GM10248 (cell line): ENCODE results near the gene FAAH.
"Not testable (repeated sequence)": the region's sequence is repeated elsewhere in the genome, so short reads cannot be mapped to it uniquely, and the experiment has no call there.

Source experiments
- CTCF ChIA-PET: fragments of 300-600 bp; sonication (Branson Sonifier 250); formaldehyde crosslinking; extraction: SDS; loops from one replicate; lab custom pipeline; 2021; ENCODE audit warnings: antibody characterized with exemption; lab: Yijun Ruan, JAX
- POLR2A ChIA-PET: fragments of 350-650 bp; sonication (Branson Sonifier 250); formaldehyde crosslinking; extraction: SDS; loops from one replicate; lab custom pipeline; 2020; ENCODE audit warnings: antibody characterized with exemption; lab: Yijun Ruan, JAX
- DNase-seq: peaks from one replicate; pipeline ENCODE4 v3.0.0; 2012; ENCODE audit errors: extremely low spot score
- CTCF ChIP-seq: IDR thresholded peaks from 2 replicates; pipeline ENCODE4 v1.5.1; 2012; ENCODE audit warnings: mild to moderate bottlenecking, low read depth; ENCODE audit errors: extremely low read depth, missing control alignments, control extremely low read depth

FAAH gene

GRCh38 chr1:46394108-46394871, at the start of gene FAAH:
FAAH (plus strand) TSS chr1:46394317; CDS start chr1:46394349, 32 bp downstream.
- CTCF ChIA-PET = no interaction called here
- DNase-seq = no peak
- POLR2A ChIA-PET = no interaction called here
- no peak for TF ChIP-seq CTCF

GRCh38 chr1:46344481-46344880, 49.6 kb upstream of the FAAH start:
- no peak for TF ChIP-seq CTCF
- CTCF ChIA-PET = interaction anchor here (1.0 to 3.9 kb wide), 4 partner anchors 11 to 120 kb away, joined by 3 to 35 read pairs (median 4); no protein-coding TSS in a partner anchor
- DNase-seq = no peak
- POLR2A ChIA-PET = no interaction called here

- CTCF ChIA-PET = interaction anchor here (1.4 to 6.1 kb wide), 2 partner anchors 12 to 100 kb away, joined by 7 to 72 read pairs; no protein-coding TSS in a partner anchor
- no peak for DNase-seq
- POLR2A ChIA-PET = no interaction called here
- TF ChIP-seq CTCF = no peak
These were observed 48.8 kb upstream of the FAAH start for GRCh38 chr1:46345281-46345680.

GRCh38 chr1:46352363-46352762, 41.8 kb upstream of the FAAH start:
- ChIA-PET CTCF (interaction anchor here (0.8 to 1.3 kb wide), 4 partner anchors 10 to 56 kb away, joined by 3 to 6 read pairs (median 4); no protein-coding TSS in a partner anchor), POLR2A (no interaction called here)
- no peak for TF ChIP-seq CTCF
- DNase-seq = no peak

GRCh38 chr1:46355920-46356319, 38.2 kb upstream of the FAAH start:
- ChIA-PET POLR2A (interaction anchor here (0.7 kb wide), 1 partner anchor 81 kb away, joined by 3 read pairs; no protein-coding TSS in a partner anchor), CTCF (interaction anchor here (0.9 to 1.3 kb wide), 4 partner anchors 8 to 23 kb away, joined by 3 to 6 read pairs (median 4); no protein-coding TSS in a partner anchor)
- not testable (repeated sequence) for DNase-seq

GRCh38 chr1:46362158-46362557, 32.0 kb upstream of the FAAH start:
- no peak for TF ChIP-seq CTCF
- CTCF ChIA-PET = interaction anchor here (0.9 to 8.4 kb wide), 4 partner anchors 8 to 29 kb away, joined by 3 to 51 read pairs (median 4); no protein-coding TSS in a partner anchor
- POLR2A ChIA-PET = no interaction called here
- DNase-seq = no peak

- TF ChIP-seq CTCF = no peak
- DNase-seq = no peak
- POLR2A ChIA-PET = no interaction called here
- CTCF ChIA-PET = interaction anchor here (1.4 to 8.4 kb wide), 3 partner anchors 11 to 23 kb away, joined by 4 to 51 read pairs (median 5); partner anchors contain the start of gene NSUN4
These were observed 31.0 kb upstream of the FAAH start for GRCh38 chr1:46363121-46363520.
